Urinary bladder (tissue), 4 donors: ENCODE data around the gene SERPINF2. TPM values are rescaled to one million over a fixed set of nuclear protein-coding genes. Genes with fewer than 3 reads are reported as not detected.
"Not testable (repeated sequence)": the region's sequence is repeated elsewhere in the genome, so short reads cannot be mapped to it uniquely, and the experiment has no call there.

Experiments used
- DNase-seq: peaks from one replicate; pipeline ENCODE4 v3.0.0-alpha.2; 2015; ENCODE audit errors: extremely low spot score
- H3K27ac ChIP-seq: one replicate; pipeline ENCODE4 v1.5.1; 2013; ENCODE audit warnings: low read depth, mild to moderate bottlenecking, moderate library complexity
- H3K36me3 ChIP-seq: one replicate; pipeline ENCODE4 v1.6.1; 2013; ENCODE audit warnings: mild to moderate bottlenecking, moderate library complexity; ENCODE audit not compliant: insufficient read depth
- H3K4me1 ChIP-seq: one replicate; pipeline ENCODE4 v1.6.1; 2013; ENCODE audit warnings: mild to moderate bottlenecking, moderate library complexity; ENCODE audit not compliant: insufficient read depth
- H3K4me3 ChIP-seq: one replicate; pipeline ENCODE4 v1.5.1; 2013; ENCODE audit warnings: low read depth, low read length
- WGBS: extraction: QIAGEN DNeasy Blood & Tissue Kit; methylation state at CpG from one replicate; pipeline ENCODE4 v1.1.7; 2013; 5-methylcytosine and 5-hydroxymethylcytosine counted together
- polyA plus RNA-seq: library from polyadenylated mRNA; stranded (reverse); fragments of 200-250 nt; gene quantifications from one replicate; pipeline ENCODE4 v1.2.3, GENCODE V29; 2013
- total RNA-seq: library from RNA; depleted of rRNA; stranded (reverse); fragments of >200 nt; gene quantifications from one replicate; pipeline ENCODE4 v1.2.3, GENCODE V29; 2014
- donor health status: healthy with polysubstance abuse.
- donor health status: healthy.

SERPINF2 gene
- total and polyA plus RNA-seq, 2 donors: 0.37 to 21.3 TPM

DNA sequence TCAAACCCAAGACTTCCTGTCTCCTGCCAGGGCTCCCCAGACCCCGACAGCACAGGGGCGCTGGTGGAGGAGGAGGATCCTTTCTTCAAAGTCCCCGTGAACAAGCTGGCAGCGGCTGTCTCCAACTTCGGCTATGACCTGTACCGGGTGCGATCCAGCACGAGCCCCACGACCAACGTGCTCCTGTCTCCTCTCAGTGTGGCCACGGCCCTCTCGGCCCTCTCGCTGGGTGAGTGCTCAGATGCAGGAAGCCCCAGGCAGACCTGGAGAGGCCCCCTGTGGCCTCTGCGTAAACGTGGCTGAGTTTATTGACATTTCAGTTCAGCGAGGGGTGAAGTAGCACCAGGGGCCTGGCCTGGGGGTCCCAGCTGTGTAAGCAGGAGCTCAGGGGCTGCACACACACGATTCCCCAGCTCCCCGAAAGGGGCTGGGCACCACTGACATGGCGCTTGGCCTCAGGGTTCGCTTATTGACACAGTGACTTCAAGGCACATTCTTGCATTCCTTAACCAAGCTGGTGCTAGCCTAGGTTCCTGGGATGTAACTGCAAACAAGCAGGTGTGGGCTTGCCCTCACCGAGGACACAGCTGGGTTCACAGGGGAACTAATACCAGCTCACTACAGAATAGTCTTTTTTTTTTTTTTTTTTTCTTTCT, 27.3 kb downstream of the SERPINF2 start:
- WGBS: 46% methylated on average over 21 of the region's 21 CpGs
- no peaks in the 10 kb centered on the region for H3K4me1 ChIP-seq
- DNase-seq: peak; percentile 61
- H3K27ac ChIP-seq: peak overlapping the region; percentile 80
- no peaks in the 10 kb centered on the region for H3K36me3 ChIP-seq
- no peak overlapping the region for H3K4me3 ChIP-seq

DNA sequence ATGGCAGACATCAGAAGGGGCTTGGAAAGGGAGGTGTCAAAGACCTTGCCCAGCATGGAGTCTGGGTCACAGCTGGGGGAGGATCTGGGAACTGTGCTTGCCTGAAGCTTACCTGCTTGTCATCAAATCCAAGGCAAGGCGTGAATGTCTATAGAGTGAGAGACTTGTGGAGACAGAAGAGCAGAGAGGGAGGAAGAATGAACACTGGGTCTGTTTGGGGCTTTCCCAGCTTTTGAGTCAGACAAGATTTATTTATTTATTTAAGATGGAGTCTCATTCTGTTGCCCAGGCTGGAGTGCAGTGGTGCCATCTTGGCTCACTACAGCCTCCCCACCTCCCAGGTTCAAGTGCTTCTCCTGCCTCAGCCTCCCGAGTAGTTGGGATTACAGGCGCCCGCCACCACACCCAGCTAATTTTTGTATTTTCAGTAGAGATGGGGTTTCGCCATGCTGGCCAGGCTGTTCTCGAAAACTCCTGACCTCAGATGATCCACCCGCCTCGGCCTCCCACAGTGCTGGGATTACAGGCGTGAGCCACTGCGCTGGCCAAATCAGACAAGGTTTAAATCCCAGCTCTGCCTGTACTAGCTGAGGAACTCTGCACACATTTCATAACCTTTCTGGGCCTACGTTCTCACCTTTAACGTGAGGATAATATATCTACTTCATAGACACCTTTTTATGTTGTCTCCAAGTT, 30.5 kb downstream of the SERPINF2 start:
- not testable (repeated sequence) for H3K36me3 ChIP-seq, DNase-seq, H3K4me1 ChIP-seq, H3K4me3 ChIP-seq
- 51% methylated on average over 12 of the region's 12 CpGs for WGBS
- peak overlapping the region; percentile 48 for H3K27ac ChIP-seq

DNA sequence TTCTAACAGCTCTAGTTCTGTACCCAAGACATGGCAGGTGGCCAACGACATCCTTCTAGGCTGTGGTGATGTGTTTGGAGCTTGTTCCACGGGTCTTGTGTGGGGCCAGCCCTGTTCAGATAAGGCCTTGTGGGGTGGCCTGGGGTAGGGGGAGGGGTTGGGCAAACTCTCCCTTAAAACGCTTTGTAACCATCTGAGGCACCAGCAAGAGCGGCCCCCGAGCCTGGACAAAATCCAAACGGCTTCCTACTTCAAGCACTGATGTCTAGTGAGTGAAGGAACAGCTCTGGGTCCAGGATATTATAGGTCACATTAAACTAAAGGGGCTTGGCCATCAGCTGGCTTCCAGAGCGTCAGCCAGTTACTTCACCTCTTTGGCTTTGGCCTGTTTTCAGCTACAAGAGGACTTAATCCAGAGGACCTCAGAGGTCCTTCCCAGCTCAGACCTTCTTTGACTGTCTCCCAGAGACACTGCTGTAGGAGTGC, 31.1 kb downstream of the SERPINF2 start:
- WGBS: 16% methylated on average over 7 of the region's 7 CpGs
- Histone ChIP-seq H3K36me3 (no peaks in the 10 kb centered on the region), H3K4me1 (no peaks in the 10 kb centered on the region), H3K27ac (peak overlapping the region; percentile 48), H3K4me3 (no peak overlapping the region)
- DNase-seq: no peak

DNA sequence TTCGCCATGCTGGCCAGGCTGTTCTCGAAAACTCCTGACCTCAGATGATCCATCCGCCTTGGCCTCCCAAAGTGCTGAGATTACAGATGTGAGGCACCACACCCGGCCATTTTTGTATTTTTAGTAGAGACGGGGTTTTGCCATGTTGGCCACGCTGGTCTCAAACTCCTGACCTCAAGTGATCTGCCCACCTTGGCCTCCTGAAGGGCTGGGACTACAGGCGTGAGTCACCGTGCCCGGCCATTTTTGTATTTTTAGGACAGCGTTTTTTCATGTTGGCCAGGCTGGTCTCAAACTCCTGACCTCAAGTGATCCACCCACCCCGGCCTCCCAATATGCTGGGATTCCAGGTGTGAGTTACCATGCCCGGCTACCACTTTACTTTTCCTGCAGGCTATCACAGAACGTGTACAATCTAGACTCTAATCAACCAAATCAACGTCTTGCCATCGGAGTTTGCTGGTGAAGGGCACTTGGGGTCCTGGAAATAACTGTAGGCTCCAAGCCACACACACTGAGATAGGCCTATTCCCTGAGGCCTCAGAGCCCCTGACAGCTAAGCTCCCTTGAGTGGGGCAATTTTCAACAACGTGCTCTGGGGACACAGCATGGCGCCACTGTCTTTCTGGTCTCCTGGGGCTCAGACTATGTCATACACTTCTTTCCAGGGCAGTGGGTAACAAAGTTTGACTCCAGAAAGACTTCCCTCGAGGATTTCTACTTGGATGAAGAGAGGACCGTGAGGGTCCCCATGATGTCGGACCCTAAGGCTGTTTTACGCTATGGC, 31.9 kb downstream of the SERPINF2 start:
- Histone ChIP-seq H3K27ac (peak overlapping the region; percentile 61), H3K4me1 (no peaks in the 10 kb centered on the region), H3K4me3 (no peak overlapping the region), H3K36me3 (no peaks in the 10 kb centered on the region)
- WGBS: 86% methylated on average over 21 of the region's 21 CpGs
- no peak for DNase-seq

DNA sequence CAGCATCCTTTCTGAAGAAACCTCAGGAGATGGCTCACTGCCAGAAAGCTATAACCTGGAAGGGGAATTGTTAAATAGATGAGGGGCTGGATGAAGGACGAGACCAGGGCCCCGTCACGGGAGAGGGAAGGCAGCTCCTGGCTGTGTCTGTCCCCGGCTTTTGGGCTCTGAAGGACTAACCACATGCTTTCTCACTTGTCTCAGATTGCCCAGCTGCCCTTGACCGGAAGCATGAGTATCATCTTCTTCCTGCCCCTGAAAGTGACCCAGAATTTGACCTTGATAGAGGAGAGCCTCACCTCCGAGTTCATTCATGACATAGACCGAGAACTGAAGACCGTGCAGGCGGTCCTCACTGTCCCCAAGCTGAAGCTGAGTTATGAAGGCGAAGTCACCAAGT, 33.7 kb downstream of the SERPINF2 start:
- no peak overlapping the region for H3K27ac ChIP-seq
- no peaks in the 10 kb centered on the region for H3K4me1 ChIP-seq
- DNase-seq: no peak

DNA sequence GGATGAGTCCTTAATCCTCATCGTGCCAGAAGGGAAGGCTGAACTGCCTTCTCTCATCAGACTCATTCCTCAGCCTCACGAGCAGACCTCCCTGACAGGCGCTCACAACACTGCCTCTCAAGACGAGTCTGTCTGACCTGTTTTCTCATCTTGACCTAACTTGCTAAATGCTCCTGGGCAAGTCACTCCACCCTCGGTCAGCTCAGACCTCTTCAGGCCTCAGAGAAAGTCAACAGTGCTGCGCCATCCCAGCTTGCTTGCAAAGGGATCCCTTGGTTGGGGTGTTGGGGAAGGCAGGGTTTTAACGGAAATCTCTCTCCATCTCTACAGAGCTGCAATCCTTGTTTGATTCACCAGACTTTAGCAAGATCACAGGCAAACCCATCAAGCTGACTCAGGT, 34.2 kb downstream of the SERPINF2 start:
- Histone ChIP-seq H3K4me1 (no peaks in the 10 kb centered on the region), H3K27ac (no peak overlapping the region), H3K4me3 (no peak overlapping the region), H3K36me3 (no peaks in the 10 kb centered on the region)
- WGBS: 90% methylated on average over 7 of the region's 7 CpGs
- DNase-seq: no peak

More for the DNA sequence above, 33.7 kb downstream of the SERPINF2 start:
- WGBS: 94% methylated on average over 10 of the region's 10 CpGs
- H3K36me3 ChIP-seq: no peaks in the 10 kb centered on the region
- no peak overlapping the region for H3K4me3 ChIP-seq

DNA sequence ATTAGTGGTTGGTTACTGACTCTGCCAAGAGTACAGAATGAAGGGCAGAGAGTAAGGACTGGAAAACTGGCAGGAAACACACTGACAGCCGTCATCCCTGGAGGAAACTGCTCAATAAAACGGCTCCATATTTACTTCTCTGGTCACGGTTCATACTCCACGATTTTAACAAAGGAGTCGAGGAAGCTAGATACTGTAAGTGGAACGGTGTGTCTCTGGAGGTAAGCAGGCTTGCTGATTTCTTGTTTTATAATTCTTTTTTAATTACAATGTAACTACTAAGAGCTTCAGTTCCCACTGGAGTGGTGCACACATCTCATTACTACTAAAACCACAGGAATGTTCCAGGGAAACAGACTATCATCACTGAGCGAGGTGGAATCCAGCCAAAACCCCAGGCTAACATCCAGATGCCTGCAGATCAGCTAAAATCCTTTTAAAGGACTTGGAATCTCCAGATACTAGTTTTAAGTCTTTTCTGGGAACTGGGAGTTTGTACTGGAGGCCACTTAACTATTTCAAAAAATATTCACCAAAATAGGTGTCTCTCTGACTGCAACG, 37.0 kb downstream of the SERPINF2 start:
- no peak overlapping the region for H3K4me3 ChIP-seq
- DNase-seq: peak; percentile 70
- 15% methylated on average over 8 of the region's 8 CpGs for WGBS
- no peaks in the 10 kb centered on the region for H3K36me3 ChIP-seq
- H3K27ac ChIP-seq: peak overlapping the region; percentile 67
- H3K4me1 ChIP-seq: no peaks in the 10 kb centered on the region

DNA sequence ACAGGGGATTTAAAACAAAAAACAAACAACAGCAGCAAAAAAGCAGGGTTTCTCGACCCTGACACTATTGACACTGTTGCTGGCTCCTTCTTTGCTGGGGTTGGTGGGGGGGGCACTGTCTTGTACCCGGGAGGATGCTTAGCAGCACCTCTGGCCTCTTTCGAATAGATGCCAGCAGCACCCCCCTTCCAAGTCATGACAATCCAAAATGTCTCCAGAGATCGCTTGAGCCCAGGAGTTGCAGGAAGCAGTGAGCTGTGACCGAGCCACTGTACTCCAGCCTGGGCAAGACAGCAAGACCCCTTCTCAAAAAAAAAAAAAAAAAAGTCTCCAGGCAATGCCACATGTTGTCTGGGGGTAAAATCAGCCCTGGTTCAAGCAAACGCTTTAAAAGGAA, 39.5 kb downstream of the SERPINF2 start:
- no peak overlapping the region for H3K4me3 ChIP-seq
- H3K27ac ChIP-seq: peak overlapping the region; percentile 82
- no peaks in the 10 kb centered on the region for H3K36me3 ChIP-seq
- H3K4me1 ChIP-seq: no peaks in the 10 kb centered on the region
- 58% methylated on average over 6 of the region's 6 CpGs for WGBS
- DNase-seq: no peak

DNA sequence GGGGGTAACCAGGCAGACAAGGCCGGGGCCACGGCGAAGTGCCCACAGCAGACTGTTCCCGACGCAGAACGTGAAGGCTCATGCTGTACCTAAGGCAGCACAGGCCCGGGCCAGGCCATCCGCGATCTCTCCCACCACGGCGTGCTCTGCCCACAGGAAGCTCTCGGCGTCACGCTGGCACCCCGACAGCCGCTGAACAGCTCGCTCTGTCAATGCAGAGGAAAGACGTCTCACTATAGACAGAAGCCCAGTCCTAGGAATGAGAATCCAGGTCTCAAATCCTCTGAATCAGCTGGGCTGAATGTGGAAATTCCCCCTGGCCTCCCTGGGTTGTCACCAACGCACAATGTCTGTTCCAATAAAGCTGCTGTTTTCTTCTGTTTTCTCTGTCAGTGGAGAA, 40.6 kb downstream of the SERPINF2 start:
- WGBS: 81% methylated on average over 19 of the region's 19 CpGs
- no peaks in the 10 kb centered on the region for H3K36me3 ChIP-seq
- no peak overlapping the region for H3K4me3 ChIP-seq
- DNase-seq: no peak
- H3K27ac ChIP-seq: peak overlapping the region; percentile 96
- H3K4me1 ChIP-seq: no peaks in the 10 kb centered on the region

DNA sequence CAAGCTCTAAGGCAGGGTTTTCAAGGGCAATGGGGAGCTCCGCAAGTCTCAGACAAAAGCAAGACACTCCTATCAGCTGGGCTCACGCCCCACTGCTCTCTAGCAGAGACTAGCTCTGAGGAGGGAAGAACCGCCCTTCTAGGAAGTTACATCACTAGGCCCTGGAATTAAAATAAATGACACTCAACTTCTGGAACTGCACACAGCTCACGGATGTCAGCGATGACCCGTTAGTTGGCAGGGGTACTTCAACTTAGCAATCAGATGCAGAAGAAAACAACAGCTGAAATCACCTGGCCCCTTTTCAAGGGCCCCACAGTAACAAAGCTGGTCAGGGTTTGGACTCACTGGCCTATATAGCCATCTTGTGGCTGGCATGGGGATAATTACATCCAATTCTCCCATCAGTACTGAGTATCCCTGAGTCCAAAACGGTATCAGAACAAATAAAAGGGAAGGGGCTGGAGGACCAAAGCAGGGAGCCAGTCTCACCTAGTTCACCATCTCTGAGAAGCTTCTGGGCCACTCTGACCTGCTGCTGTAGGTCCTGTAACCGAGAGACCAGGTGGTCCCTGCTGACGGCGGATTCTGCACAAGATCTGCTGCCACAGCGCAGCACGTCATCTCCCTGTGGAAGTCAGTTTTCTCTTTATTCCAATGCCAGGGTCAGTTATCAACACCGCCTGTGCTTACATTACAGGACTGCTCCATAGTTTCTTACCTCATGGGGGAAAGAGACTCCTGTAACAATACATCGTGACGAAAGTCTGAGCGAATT, 41.4 kb downstream of the SERPINF2 start:
- Histone ChIP-seq H3K36me3 (no peaks in the 10 kb centered on the region), H3K27ac (peak overlapping the region; percentile 96), H3K4me1 (no peaks in the 10 kb centered on the region), H3K4me3 (no peak overlapping the region)
- peak; percentile 51 for DNase-seq
- 42% methylated on average over 16 of the region's 16 CpGs for WGBS

DNA sequence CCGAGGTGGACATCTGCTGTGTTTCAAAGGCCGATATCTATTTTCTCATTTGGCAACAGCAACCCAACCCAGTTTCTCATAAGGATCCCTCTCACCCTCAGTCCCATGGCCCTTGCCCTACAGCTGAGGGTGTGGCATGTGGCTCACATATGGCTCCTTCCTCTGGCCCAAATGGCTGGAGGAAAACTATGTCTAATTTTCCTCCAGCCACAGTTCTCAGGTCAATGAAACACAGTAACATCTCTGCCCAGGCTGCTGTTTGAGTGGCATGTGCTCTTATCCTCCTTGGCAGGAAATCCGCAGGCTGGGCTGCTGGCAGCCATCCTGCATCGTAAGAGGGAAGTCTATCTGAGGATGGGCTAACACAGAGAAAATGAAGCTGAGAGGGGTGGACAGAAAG, 43.3 kb downstream of the SERPINF2 start:
- Histone ChIP-seq H3K4me3 (no peak overlapping the region), H3K4me1 (no peaks in the 10 kb centered on the region), H3K36me3 (no peaks in the 10 kb centered on the region), H3K27ac (peak overlapping the region; percentile 95)
- 71% methylated on average over 4 of the region's 4 CpGs for WGBS
- no peak for DNase-seq

DNA sequence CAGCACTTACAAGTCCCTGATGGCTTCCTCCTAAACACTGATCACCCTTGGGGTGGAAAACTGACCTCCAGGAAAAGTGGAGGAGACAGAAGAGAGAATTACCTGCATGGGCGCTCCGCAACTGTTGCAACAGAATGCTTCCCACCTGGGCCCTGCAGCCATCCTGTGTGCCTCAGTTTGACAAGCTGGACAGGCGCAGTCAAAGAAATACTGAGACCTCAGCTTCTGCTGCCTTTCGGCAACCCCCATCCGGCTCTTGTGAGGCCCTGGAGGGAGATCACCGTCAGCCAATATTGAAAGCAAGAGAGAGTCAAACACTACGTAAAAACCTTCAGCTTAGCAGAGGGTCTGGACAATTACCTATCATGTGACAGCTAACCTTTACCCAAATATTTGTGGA, 44.0 kb downstream of the SERPINF2 start:
- H3K27ac ChIP-seq: peak overlapping the region; percentile 95
- DNase-seq: no peak
- no peaks in the 10 kb centered on the region for H3K36me3 ChIP-seq
- H3K4me3 ChIP-seq: no peak overlapping the region
- no peaks in the 10 kb centered on the region for H3K4me1 ChIP-seq
- 72% methylated on average over 7 of the region's 7 CpGs for WGBS
